Kidney capillary endothelial cell (primary cell): Measurements from ENCODE around the gene PLCE1.

Experiments used
- DNase-seq: peaks from one replicate; pipeline ENCODE4 v3.0.0-alpha.2; 2018; ENCODE audit warnings: low spot score

The PLCE1 gene

DNA sequence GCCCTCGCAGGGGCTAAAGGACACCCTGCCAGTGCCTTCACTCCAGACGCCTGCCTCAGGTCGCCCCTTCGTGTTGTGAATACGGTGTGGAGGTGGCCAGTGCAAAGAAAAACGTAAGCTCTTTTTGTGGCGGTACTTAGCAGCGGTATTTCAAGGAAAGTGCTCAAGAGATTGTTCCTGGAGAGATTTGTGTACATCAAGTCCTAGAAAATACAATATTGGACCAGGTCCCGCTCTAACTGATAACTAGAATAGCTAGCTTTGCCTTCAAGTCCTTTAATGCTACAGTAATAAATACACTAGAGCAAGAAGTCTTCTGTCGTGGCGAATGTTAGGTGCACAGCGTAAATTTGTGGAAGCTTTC is 689 bp downstream of the PLCE1 start:
- no peak for DNase-seq

DNA sequence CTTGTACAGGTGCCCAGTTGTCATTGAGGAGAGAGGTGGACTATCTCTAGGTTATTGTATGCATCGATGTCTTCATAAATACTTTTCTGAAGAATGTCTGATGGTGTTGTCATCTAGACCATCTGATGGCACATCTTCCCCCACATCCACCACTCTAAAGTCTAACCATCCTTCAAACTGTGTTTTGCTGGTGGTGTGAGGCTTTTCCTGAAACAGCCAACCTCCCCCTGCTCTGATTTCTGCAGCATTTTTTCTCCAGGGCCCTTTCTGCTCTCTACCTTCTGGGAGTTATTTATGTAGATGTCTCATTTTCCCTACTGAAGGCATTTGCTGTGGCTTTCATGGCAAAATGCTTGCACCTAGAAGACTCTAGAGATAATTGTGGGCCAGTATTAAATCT is 1.5 kb downstream of the PLCE1 start:
- no peak for DNase-seq

DNA sequence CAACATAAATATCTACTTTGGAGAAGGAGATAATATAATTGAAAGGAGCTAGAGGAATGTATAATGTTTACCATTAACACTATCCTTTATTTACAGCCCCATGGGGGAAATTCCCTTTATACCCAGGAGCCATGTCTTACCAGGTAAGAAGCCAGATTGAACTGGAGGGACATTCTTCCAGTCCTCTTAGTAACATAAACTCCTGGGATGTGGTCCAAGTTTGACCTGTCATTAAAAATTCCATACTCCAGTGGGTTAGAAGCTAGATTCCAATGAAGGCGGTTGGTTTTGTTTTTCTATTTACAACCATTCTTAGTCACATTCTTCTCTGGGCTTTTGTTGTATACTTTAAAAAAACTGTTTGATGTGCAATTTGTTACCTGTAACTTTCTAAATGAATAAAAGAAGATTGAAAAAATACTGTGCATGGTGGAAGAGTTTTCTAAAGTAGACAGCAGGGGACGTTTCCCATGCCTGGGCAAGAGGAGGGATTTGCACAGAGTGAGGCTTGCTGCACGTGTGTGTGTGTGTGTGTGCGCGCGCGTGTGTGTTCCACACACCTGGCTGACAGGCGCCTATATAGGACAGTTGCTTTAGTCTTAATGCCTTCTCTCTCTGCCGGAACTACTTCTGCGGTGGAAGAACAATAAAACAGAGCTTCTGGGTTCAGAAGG is 2.0 kb downstream of the PLCE1 start:
- no peak for DNase-seq

DNA sequence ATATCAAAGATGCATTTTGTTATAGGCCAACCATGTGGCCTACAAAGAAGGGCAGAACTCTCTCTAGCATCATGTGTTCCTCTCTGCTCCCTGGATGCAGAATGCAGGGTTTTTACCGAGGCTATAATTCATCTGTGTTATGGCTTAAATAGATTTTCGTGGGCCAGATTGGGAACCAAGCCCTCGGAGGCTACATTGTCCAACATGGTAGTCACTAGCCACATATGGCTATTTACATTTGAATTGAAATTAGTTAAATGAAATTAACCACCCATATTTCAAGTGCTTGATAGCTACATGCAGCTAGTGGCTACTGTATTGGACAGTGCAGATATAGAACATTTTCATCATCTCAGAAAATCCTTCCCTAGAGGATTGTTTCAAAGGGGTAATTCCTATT is 2.8 kb downstream of the PLCE1 start:
- DNase-seq = no peak

DNA sequence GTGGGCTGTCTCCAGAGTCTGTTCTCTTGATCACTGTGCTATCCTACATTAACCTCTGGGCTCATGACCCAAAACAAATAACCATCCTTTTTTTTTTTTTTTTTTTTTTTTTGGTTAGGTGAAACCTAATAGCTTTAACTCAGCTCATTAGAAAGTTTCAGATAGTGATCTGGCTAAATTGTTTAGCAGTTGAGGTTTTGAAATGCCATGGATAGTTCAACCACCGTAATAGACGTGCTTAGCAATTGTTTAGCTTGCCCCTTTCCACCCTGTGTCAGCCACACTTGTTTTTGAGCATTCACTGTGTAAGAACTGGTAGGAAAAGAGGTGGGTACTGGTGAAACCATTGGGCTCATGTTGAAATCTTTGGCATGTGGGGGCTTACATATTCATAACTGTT is 3.8 kb downstream of the PLCE1 start:
- DNase-seq = no peak

DNA sequence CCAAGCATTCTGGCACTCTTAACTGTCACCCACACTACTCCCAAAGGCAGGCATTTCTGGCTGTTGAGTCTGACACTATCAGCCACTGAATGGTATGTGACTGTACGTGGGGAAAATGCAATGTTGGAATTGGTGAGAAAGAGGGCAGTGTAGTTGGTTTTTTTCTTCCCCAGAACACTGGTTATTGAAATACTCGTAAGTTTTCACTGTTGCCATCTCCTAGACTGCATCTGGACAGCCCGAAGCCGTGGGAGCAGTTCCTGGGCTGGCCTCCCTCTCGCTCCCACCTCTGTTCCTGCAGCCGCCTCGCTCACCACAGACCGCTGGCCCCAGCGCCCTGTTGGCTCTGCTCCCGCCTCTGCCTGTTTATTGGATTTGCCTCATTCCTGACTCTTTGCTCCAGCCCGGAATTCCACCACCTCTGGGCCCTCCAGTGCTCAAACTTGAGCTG is 5.7 kb downstream of the PLCE1 start:
- DNase-seq = no peak

DNA sequence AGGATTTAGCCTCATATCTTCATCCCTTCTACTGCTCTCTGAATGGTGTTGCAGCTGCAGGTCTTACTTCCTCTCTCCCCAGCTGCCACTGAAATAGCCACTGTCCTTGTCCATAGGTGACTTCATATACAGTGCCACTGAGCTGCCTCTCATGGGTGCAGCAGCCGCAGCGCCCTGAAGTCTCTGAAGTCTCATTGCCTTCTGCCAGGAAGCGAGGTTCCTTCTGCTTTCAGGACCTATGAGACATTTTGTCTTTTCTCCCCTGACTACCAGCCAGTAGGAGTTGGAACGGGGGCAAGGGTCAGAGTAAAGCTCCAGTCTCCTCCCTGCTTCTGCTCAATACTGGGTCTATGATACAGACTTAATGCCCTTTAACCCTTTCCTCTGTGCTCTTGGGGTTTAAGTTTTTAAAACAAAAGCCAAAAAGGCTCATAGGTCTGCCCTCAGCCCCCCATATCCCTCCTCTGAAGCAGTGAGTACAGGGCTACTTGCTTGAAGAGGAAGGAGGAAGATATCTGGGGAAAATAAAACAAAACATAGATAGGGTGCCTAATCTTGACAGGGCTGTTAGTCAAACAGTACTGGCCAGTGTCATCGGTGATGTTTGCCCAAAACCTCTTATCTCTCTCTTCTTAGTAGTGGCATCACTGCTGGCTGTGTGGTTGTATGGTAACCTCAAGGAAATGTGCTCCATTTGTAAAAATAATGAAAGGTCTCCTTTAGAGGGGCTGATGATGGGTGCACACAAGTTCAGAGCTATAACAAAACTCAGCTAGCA is 7.1 kb downstream of the PLCE1 start:
- no peak for DNase-seq

DNA sequence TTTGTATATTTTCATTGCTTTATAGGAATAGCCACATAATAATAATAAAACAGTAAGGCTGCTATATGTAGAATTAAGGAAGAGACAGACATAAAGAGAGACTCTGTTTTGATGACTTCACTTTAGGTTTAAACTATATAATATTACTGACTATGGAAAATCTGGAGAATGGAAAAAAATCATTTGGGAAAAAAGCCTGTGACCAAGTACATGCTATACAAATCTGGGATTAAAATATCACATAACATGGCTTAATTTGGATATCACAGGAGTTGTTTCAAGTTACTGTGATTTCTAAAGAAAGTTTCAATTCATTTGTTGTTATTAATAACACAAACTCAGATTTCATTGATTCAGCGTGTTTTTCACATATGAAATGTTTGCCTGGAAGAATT is 7.7 kb downstream of the PLCE1 start:
- no peak for DNase-seq

DNA sequence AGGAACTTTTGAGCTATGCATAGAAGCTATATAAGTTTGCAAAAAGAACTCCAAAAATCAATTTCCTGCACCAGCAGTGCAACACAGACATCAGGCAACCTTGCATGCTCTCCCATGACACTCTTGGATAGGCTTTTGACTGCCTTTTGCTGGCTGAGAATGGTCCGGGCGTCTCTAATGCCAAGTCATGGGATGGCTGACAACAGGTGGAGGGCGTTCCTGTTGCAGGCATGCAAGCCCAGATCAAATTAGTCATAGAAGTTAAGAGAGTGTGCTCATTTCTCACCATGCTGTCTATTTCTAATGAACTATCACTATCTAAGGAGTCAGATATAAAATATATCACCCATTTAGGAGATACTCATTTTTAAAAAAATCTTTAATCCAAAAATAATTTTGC is 8.4 kb downstream of the PLCE1 start:
- DNase-seq = no peak

DNA sequence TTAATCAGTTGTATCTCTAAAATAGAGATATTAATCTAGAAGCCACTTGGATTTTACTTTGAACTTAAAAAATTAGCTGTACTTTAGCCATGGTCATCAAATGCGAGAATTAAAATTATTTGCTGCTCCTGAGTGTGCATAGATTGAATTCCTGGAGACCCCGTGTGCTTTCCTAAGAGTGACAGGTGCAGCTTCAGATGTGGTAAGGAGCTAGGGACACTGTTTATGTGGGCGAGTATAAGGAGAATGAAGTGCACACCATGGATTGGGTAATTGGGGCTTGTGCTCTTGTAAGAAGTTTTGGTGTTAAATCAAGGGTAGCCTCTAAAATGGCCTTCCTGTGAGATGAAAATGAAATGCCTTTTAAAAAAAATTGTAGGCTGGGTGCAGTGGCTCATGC is 9.8 kb downstream of the PLCE1 start:
- no peak for DNase-seq

DNA sequence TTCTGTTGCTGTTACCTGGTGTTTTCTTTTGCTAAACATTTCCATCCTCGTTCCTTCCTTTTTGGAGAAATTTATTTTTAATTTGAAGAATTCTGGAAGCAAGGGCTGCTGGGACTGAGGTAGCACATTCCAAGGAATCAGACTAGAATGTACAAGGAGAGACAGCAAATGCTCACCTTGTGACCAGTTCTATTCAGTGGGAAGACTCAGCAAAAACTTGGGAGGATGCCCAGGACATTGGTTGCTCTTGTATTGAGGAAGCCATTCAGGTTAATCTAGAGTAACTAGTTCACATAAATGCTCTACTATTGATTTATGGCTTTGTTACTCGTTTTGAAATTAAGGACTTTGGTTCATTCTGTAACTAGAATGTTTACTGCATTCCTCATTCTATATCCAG is 11.3 kb downstream of the PLCE1 start:
- no peak for DNase-seq

DNA sequence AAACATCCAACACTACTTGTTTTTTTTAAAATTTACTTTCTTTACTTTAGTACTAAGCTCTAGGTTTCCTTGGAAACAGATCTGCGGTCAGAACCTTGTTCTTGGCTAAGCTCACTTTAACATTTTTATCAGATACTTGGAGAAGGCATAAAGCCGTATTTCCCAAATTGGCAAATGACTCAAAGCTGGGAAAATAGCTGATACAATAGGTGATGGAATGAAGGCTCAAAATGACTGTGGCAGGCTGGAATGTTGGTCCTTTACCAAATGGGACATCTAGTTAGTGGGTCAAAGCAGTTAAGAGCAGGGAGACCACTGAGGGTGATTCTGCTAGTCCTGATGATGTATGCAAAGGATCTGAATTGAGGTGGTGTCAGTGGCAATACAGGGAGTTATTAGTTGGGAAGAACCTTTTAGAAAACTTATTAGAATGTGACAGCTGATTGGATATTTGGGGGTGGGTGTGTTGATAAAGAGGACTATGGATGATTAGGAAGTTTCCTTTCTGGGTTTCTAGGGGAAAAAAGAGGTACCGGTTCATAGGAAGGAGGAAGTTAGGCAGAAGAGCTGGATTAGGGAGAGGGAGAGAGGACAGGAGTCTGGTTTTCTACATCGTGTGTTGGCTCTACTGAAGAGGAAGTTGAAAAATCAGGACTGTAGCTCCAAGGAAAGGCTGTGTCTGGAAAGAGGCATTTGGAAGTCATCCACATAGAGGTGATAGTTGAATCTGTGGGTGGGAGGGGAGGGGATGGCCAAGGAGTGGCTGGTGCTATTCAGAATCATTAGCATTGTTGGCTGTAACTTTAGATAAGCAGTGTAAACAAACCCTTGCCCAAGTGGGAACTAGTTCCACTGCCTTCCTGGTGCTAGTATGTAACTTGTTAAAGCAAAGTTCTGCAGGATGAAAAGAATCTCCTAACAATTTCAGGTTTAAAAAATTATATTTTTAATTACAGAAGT is 13.1 kb downstream of the PLCE1 start:
- no peak for DNase-seq

DNA sequence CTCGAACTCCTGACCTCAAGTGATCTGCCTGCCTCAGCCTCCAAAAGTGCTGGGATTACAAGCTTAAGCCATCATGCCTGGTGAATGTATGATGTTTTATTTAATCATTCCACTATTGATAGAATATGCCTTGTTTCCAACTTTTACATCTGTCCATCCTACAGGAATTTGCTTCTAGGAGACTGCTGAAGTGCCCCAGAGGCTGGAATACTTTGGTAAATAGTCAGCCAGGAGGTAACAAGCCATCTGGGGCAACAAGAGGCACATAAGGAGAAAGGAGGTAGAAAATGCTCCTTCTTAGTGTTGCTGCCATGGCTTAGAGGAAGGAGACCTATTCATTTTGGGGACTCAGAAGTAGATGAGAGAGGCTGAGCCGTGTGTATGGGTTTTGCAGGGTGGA is 14.8 kb downstream of the PLCE1 start:
- DNase-seq = no peak

DNA sequence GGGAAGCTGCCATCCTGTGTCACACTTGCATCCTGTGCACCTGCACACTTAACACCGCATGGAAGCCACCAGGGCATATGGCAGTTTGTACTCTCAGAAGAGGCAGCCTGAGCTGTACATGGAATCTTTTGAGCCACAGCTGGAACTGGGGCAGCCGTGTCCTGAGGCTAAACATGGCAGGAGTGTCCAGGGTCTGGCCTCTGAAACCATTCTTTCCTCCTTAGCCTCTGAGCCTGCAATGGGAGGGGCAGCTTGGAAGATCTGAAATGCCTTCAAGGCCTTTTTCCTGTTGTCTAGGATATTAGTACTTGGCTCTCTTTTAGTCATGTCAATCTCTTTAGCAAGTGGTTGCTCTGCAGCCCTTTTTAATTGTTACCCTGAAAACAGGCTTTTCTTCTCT is 16.4 kb downstream of the PLCE1 start:
- no peak for DNase-seq

DNA sequence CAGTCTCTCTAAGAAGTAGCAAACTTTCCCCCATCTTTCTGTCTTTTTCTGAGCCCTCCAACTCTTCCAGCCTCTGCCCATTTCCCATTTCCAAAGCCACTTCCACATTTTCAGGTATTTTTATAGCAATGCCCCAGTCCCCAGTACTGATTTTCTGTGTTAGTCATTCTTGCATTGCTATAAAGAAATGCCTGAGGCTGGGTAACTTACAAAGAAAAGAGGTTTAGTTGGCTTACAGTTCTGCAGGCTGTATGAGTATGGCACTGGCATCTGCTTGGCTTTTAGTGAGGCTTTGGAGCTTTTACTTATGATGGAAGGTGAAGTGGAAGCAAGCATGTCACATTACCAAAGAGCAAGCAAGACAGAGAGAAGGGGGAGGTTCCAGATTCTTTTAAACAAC is 17.2 kb downstream of the PLCE1 start:
- no peak for DNase-seq

DNA sequence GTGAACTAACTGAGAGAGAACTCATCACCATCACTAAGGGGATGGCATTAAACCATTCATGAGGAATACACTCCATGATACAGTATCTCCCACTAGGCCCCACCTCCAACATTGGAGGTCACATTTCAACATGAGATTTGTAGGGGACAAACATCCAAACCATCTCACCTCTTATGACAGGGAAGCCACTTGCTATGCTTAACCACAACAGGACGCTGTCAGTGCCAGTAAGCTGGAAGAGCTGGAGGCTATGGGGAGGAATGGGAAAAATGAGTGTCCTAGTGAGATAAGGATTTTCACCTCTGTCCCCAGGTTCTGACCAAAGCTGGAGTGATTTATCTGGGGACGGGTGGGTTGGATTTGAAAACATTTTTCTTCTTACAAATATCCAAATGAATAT is 17.6 kb downstream of the PLCE1 start:
- DNase-seq = no peak

DNA sequence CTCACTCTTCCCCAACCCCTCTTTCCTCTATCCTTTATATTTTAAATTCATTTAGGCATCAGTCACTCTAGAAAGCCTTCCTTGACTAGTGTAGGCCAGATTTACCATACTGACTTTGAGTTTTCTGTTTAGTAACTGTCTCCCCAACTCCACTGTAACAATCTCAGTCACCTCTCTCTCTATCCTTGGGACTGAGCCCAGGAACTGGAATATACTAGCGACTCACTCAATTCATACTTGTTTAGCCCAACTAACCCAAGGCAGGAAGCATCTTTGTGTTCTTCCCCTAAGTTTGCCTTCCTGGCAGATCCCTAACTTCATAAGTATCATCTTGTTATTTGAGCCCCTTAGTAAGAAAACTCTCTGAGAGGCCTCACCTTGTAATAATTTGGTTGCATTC is 19.1 kb downstream of the PLCE1 start:
- DNase-seq = no peak

DNA sequence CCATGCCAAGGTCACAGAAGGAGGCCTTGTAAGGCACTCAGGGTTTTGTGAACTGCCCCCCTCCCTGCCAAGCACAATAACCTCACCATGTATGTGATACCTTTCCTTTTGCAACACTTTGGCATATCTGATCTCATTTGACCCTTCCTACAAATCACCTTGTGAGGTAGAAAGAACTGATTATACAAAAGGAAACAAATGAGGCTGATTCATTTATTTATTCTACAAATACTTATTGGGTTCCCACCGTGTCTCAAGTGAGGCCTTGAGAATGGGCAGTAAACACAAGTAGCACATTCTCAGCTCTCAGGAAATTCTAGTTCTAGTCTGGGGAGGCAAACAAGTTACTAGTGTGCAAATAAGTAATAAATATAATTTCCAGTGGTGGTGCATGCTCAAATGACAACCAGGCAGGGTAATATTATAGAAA is 19.6 kb downstream of the PLCE1 start:
- DNase-seq = no peak

DNA sequence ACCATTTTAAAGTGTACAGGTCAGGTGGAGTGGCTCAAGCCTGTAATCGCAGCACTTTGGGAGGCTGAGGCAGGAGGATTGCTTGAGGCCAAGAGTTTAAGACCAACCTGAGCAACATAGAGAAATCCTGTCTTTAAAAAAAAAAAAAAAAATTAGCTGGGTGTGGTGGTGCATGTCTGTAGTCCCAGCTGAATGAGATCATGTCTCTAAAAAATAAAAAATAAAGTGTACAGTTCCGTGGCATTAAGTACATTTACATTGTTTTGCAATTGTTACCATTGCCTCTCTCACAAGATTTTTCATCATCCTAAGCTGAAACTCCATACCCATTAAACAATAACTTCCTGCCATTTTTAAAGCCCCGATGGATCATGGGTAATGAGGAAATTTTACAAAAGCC is 20.6 kb downstream of the PLCE1 start:
- DNase-seq = no peak

DNA sequence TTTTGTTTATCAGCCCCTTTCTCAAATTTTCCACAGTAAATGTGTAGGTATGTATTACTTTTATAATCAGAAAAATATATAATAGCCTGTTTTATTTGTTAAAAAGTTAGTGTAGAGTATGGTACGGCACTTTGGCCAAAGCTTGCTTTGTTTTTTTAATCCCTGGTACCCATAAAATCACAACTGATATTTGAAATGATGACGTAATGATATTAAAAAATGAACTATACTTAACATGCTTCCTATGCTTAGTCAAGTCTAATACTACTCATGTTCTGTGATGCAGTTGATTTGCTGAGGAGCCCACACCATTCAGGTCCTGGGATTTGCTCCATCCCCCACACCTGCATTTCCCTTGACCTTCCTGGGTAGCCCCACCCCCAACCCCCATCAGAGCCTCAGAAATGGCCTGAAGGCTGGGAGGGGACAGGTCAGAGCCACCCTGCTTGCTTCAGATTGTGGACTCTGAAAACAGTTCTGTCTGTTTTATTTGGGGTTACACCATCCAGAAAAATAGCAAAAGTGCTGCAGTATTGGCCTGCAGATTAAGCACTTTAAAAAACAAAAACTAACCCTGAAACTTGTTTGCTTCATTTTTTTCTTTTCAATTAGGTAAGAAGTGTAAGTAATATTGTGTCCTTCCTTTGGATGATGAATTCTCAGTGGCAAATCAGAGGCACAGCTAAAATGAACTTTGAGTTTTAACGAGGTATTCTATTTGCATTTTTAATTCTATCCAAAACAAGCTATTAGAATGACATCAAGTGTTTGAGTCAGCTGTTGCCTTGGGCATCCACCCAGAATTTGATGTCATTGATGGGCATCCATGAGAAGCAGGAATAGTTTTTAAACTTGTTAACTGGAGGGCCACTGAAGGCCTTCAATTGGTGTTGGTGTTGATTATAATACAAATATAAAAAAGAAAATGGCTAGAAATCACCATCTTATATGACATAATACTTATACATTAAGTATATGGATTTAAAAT is 23.3 kb downstream of the PLCE1 start:
- DNase-seq = no peak

DNA sequence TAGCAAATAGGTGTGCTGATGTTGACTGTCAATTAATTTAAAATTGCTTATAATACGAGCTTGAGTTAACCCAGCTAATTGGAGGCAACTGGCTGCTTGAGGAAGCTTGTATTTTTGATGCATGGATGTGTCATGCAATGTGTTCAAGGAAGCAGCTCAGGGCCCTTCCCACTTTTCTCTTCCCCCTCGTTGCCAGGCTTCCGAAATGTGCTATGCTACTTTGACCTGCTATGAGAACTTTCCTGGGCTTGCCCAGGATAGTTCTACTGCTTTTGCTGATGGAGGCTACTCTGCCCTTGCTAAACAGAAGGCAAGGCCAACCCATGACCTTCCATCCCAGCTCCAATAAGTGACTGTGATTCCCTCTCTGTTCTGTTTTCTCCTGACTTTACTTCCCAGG is 24.4 kb downstream of the PLCE1 start:
- no peak for DNase-seq

DNA sequence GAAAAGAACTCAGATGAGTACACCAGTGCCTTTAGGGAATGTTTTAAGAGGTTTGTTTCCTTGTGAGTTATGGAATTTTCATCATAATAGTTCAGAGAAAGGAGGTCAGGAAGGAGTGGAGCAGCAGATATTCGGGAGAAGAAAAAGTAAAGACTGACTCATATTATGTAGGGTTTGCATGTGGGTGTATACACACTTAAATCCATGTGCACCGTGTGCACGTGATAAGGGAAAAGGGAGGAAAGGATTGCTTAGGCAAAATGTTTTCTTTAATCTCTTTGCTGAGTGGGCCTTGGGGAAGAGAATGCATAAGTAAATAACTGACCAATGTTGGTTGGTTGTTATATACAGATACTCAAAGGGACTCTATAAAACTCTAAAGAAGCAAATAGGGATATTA is 30.2 kb downstream of the PLCE1 start:
- no peak for DNase-seq
